ENCODE measurements around the gene TTF2.
"Not testable (repeated sequence)": the region's sequence is repeated elsewhere in the genome, so short reads cannot be mapped to it uniquely, and the experiment has no call there.

TTF2 gene

GRCh38 chr1:117114877-117115276 is 54.8 kb downstream of the TTF2 start:
- no peak overlapping the region for H3K4me3 ChIP-seq (replicated peaks in 1 of 2; ENCODE audit: low read depth in 2 of 2, low read length in 2 of 2)
- TF ChIP-seq CTCF (IDR thresholded peaks at IDR 0.05; ENCODE audit: low read depth, low read length), result no peak
- no peak for DNase-seq (ENCODE audit: low read depth in 2 of 2)

GRCh38 chr1:117116090-117116783 is 56.1 kb downstream of the TTF2 start:
- TF ChIP-seq CTCF (IDR thresholded peaks at IDR 0.05; ENCODE audit: low read depth, low read length), result no peak
- no peak for DNase-seq (ENCODE audit: low read depth in 2 of 2)
- H3K4me3 ChIP-seq (replicated peaks in 1 of 2; ENCODE audit: low read depth in 2 of 2, low read length in 2 of 2), result no peak overlapping the region

GRCh38 chr1:117116784-117117130 is 56.6 kb downstream of the TTF2 start:
- TF ChIP-seq CTCF (IDR thresholded peaks at IDR 0.05; ENCODE audit: low read depth, low read length), result no peak
- no peak overlapping the region for H3K4me3 ChIP-seq (replicated peaks in 1 of 2; ENCODE audit: low read depth in 2 of 2, low read length in 2 of 2)
- no peak for DNase-seq (ENCODE audit: low read depth in 2 of 2)

- no peak for TF ChIP-seq CTCF (IDR thresholded peaks at IDR 0.05; ENCODE audit: low read depth, low read length)
- DNase-seq (ENCODE audit: low read depth in 2 of 2), result no peak
- no peak overlapping the region for H3K4me3 ChIP-seq (replicated peaks in 1 of 2; ENCODE audit: low read depth in 2 of 2, low read length in 2 of 2)
Observed at GRCh38 chr1:117117697-117118096, 57.6 kb downstream of the TTF2 start.

GRCh38 chr1:117118137-117118536 is 58.0 kb downstream of the TTF2 start:
- H3K4me3 ChIP-seq (replicated peaks in 1 of 2; ENCODE audit: low read depth in 2 of 2, low read length in 2 of 2), result no peak overlapping the region
- DNase-seq (ENCODE audit: low read depth in 2 of 2), result no peak

GRCh38 chr1:117119144-117119543 is 59.0 kb downstream of the TTF2 start:
- DNase-seq (ENCODE audit: low read depth in 2 of 2); H3K4me3 ChIP-seq (replicated peaks in 1 of 2; ENCODE audit: low read depth in 2 of 2, low read length in 2 of 2): not testable (repeated sequence)

More at GRCh38 chr1:117118137-117118536, 58.0 kb downstream of the TTF2 start:
- TF ChIP-seq CTCF (IDR thresholded peaks at IDR 0.05; ENCODE audit: low read depth, low read length), result no peak

- TF ChIP-seq CTCF (IDR thresholded peaks at IDR 0.05; ENCODE audit: low read depth, low read length), result no peak
Observed at GRCh38 chr1:117120774-117121588, 60.9 kb downstream of the TTF2 start.

More at GRCh38 chr1:117120774-117121588, 60.9 kb downstream of the TTF2 start:
- peak overlapping the region; percentile 75 to 80 for H3K4me3 ChIP-seq (replicated peaks in 1 of 2; ENCODE audit: low read depth in 2 of 2, low read length in 2 of 2)
- DNase-seq (ENCODE audit: low read depth in 2 of 2), result no peak

Measured in cardiac fibroblast (primary cell).